ENCODE results near the gene ZNF579. TPM values are rescaled to one million over a fixed set of nuclear protein-coding genes. Genes with fewer than 3 reads are reported as not detected.

The ZNF579 gene
- total and polyA plus RNA-seq, 2 of the 13 experiments (the other 11 are each of a cell fraction or from before 2014, with no cell fraction given) = 2.1 to 2.9 TPM

GRCh38 chr19:55554741-55555152 is 25.9 kb downstream of the ZNF579 start (continued):
- TF ChIP-seq, protein P1, sequence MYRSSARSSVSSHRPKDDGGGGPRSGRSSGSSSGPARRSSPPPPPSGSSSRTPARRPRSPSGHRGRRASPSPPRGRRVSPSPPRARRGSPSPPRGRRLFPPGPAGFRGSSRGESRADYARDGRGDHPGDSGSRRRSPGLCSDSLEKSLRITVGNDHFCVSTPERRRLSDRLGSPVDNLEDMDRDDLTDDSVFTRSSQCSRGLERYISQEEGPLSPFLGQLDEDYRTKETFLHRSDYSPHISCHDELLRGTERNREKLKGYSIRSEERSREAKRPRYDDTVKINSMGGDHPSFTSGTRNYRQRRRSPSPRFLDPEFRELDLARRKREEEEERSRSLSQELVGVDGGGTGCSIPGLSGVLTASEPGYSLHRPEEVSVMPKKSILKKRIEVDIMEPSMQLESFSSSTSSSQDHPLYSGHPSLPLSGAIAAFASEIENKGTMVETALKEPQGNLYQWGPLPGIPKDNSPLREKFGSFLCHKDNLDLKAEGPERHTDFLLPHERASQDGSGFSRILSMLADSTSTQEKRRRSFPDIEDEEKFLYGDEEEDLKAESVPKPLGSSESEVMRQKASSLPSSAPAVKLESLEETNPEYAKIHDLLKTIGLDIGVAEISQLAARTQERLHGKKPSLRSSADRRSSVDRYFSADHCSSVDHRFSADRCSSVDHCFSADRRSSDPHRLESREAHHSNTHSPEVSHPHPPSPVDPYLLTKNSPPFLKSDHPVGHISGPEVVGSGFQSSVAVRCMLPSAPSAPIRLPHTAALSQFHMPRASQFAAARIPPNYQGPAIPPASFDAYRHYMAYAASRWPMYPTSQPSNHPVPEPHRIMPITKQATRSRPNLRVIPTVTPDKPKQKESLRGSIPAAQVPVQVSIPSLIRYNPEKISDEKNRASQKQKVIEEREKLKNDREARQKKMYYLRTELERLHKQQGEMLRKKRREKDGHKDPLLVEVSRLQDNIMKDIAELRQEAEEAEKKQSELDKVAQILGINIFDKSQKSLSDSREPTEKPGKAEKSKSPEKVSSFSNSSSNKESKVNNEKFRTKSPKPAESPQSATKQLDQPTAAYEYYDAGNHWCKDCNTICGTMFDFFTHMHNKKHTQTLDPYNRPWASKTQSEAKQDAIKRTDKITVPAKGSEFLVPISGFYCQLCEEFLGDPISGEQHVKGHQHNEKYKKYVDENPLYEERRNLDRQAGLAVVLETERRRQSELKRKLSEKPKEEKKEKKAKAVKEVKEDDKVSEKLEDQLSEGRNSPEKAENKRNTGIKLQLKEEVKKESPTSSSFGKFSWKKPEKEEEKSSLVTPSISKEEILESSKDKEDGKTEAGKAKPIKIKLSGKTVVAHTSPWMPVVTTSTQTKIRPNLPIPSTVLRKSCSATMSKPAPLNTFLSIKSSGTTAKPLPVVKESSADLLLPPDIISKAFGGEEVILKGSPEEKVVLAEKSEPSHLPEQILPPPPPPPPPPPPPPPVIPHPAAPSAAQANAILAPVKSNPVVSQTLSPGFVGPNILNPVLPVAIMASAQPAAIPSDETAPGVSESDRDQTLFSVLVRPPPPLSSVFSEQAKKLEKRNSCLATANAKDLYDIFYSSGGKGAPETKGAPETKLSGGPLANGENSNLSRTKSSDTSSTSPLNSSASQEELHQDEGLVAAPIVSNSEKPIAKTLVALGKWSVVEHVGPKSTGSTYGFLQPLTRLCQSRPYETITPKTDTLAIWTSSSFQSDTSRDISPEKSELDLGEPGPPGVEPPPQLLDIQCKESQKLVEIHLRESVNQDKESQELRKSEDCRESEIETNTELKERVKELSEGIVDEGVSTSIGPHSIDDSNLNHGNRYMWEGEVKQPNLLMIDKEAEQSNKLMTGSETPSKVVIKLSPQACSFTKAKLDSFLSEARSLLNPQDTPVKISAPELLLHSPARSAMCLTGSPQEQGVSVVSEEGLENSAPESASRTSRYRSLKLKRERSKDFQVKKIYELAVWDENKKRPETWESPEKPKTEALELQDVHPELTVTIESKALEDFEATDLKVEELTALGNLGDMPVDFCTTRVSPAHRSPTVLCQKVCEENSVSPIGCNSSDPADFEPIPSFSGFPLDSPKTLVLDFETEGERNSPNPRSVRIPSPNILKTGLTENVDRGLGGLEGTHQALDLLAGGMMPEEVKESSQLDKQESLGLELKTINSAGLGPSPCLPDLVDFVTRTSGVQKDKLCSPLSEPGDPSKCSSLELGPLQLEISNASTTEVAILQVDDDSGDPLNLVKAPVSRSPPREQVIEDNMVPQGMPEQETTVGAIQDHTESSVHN (CRISPR knock-in tag; IDR thresholded peaks at IDR 0.05) = no peak
- TF ChIP-seq PPARG (CRISPR knock-in tag; conservative IDR thresholded peaks at IDR 0.05) = no peak
- peak; percentile 73 for TF ChIP-seq KAT8 (CRISPR knock-in tag; IDR thresholded peaks at IDR 0.05)
- no peak for TF ChIP-seq ZNF382 (CRISPR knock-in tag; IDR thresholded peaks at IDR 0.05; ENCODE audit: borderline replicate concordance)
- TF ChIP-seq CENPT (CRISPR knock-in tag; IDR thresholded peaks at IDR 0.05; ENCODE audit: low read depth) = no peak
- no peak for TF ChIP-seq NFIB (CRISPR knock-in tag; IDR thresholded peaks at IDR 0.05; ENCODE audit: borderline replicate concordance)
- TF ChIP-seq ZFX (CRISPR knock-in tag; IDR thresholded peaks at IDR 0.05; ENCODE audit: low read depth) = peak; percentile 60; the same call in 1 of the 2 replicates
- TF ChIP-seq ZHX2 (IDR thresholded peaks at IDR 0.05; ENCODE audit: low read depth) = no peak
- no peak for TF ChIP-seq ZHX2 (CRISPR knock-in tag; IDR thresholded peaks at IDR 0.05; ENCODE audit: borderline replicate concordance)
- no peak for TF ChIP-seq GTF3A (CRISPR knock-in tag; conservative IDR thresholded peaks at IDR 0.05)
- TF ChIP-seq ZSCAN25 (CRISPR knock-in tag; IDR thresholded peaks at IDR 0.05) = no peak
- no peak for TF ChIP-seq ATF4 (CRISPR knock-in tag; IDR thresholded peaks at IDR 0.05)
- TF ChIP-seq TEAD3 (CRISPR knock-in tag; optimal IDR thresholded peaks at IDR 0.05; ENCODE audit: borderline replicate concordance) = peak; percentile 30
- no peak for TF ChIP-seq RBM22 (optimal IDR thresholded peaks at IDR 0.05; ENCODE audit: low read length)
